SK-N-SH (cell line): ENCODE results near the gene TCTN1. TPM values are rescaled to one million over a fixed set of nuclear protein-coding genes. Genes with fewer than 3 reads are reported as not detected.

Source experiments
- CTCF ChIA-PET: fragments of 300-600, 350-600 bp; formaldehyde crosslinking; extraction: SDS; loops from one replicate; lab custom pipeline; 2021; lab: Yijun Ruan, JAX
- POLR2A ChIA-PET: fragments of 350-600 bp; sonication (Branson Sonifier 250); formaldehyde crosslinking; extraction: SDS; loops from one replicate; lab custom pipeline; 2020; ENCODE audit warnings: antibody characterized with exemption, inconsistent platforms; lab: Yijun Ruan, JAX
- DNase-seq: peaks from one replicate; pipeline ENCODE4 v3.0.0; 2012
- H2AFZ ChIP-seq: fragments of 200-600 bp; sonication (generic); 2 replicates; pipeline ENCODE4 v1.8.1; 2016; ENCODE audit warnings: antibody characterized with exemption, mild to moderate bottlenecking, low read depth
- H3F3A ChIP-seq: fragments of 200-600 bp; sonication (generic); replicated peaks from 2 replicates; pipeline ENCODE3; 2016; ENCODE audit warnings: antibody characterized with exemption, mild to moderate bottlenecking; ENCODE audit not compliant: insufficient read depth
- H3K27ac ChIP-seq, 2 experiments: fragments of 200-500 bp in 1 of 2; fragments of 200-600 bp in 1 of 2; sonication (Bioruptor generic) in 1 of 2; sonication (generic), shearing (Covaris generic) in 1 of 2; 2 replicates each; pipeline versions ENCODE4 v1.5.1 to v1.6.1; 2014 to 2016; ENCODE audit warnings: low read depth in 2 of 2, inconsistent platforms in 1 of 2, low read length in 1 of 2, mild to moderate bottlenecking in 1 of 2, mixed read lengths in 1 of 2
- H3K27me3 ChIP-seq: fragments of 200-600 bp; sonication (generic), shearing (Covaris generic); 2 replicates; pipeline ENCODE4 v1.6.1; 2016; ENCODE audit warnings: mixed run types; ENCODE audit not compliant: insufficient read depth
- H3K36me3 ChIP-seq, 2 experiments: fragments of 200-500 bp in 1 of 2; fragments of 200-600 bp in 1 of 2; sonication (Bioruptor generic) in 1 of 2; sonication (generic) in 1 of 2; replicated peaks in 1 of 2; 2 replicates each; pipeline versions ENCODE3 to v1.5.1; 2014 to 2016; ENCODE audit warnings: low read length in 1 of 2, mild to moderate bottlenecking in 1 of 2; ENCODE audit not compliant: insufficient read depth in 2 of 2, control insufficient read depth in 1 of 2
- H3K4me1 ChIP-seq, 2 experiments: fragments of 200-500 bp in 1 of 2; fragments of 200-600 bp in 1 of 2; sonication (Bioruptor generic) in 1 of 2; sonication (generic), shearing (Covaris generic) in 1 of 2; 2 replicates each; pipeline versions ENCODE4 v1.5.1 to v1.6.1; 2014 to 2016; ENCODE audit warnings: low read depth in 1 of 2, low read length in 1 of 2, mixed run types in 1 of 2; ENCODE audit not compliant: insufficient read depth in 2 of 2, control insufficient read depth in 1 of 2
- H3K4me2 ChIP-seq: fragments of 200-600 bp; sonication (generic), shearing (Covaris generic); 2 replicates; pipeline ENCODE4 v1.6.1; 2017; ENCODE audit warnings: mixed run types
- H3K4me3 ChIP-seq, 2 experiments: fragments of 200-500 bp in 1 of 2; fragments of 200-600 bp in 1 of 2; sonication (Bioruptor generic) in 1 of 2; sonication (generic), shearing (Covaris generic) in 1 of 2; 2 replicates each; pipeline versions ENCODE4 v1.5.1 to v1.8.1; 2014 to 2016; ENCODE audit warnings: low read depth in 2 of 2, inconsistent platforms in 1 of 2, low read length in 1 of 2, mild to moderate bottlenecking in 1 of 2, mixed read lengths in 1 of 2, moderate library complexity in 1 of 2
- H3K79me2 ChIP-seq: fragments of 200-600 bp; sonication (generic); 2 replicates; pipeline ENCODE4 v1.8.1; 2017; ENCODE audit warnings: mild to moderate bottlenecking; ENCODE audit not compliant: insufficient read depth
- H3K9ac ChIP-seq: fragments of 200-600 bp; sonication (generic); 2 replicates; pipeline ENCODE4 v1.6.1; 2017; ENCODE audit warnings: mixed run types
- H3K9me2 ChIP-seq: fragments of 200-600 bp; sonication (generic); 2 replicates; pipeline ENCODE4 v1.6.1; 2017; ENCODE audit warnings: mixed run types
- H3K9me3 ChIP-seq: fragments of 200-600 bp; sonication (generic); 2 replicates; pipeline ENCODE4 v1.6.1; 2017; ENCODE audit warnings: mixed run types, mild to moderate bottlenecking, moderate library complexity
- H4K20me1 ChIP-seq: fragments of 200-600 bp; sonication (generic); 2 replicates; pipeline ENCODE4 v1.6.1; 2017; ENCODE audit warnings: mild to moderate bottlenecking, mixed run types; ENCODE audit not compliant: insufficient read depth
- CHD2 ChIP-seq: fragments of 150-350 bp; IDR thresholded peaks from 2 replicates; pipeline ENCODE4 v1.6.1; 2018; ENCODE audit warnings: low read length; ENCODE audit not compliant: partially characterized antibody
- EP300 ChIP-seq, 2 experiments: IDR thresholded peaks; 2 replicates each; pipeline versions ENCODE4 v1.4.0 to v1.6.1; 2012; ENCODE audit warnings: borderline replicate concordance in 1 of 2, low read depth in 1 of 2, low read length in 1 of 2
- FOSL2 ChIP-seq: IDR thresholded peaks from 2 replicates; pipeline ENCODE4 v1.4.0; 2012; ENCODE audit warnings: low read depth, mild to moderate bottlenecking, moderate library complexity, borderline replicate concordance
- FOXJ3 ChIP-seq: sonication (generic); formaldehyde crosslinking; IDR thresholded peaks from 2 replicates; pipeline ENCODE4 v1.5.1; 2020; ENCODE audit warnings: mild to moderate bottlenecking, missing genetic modification reagents
- FOXM1 ChIP-seq: IDR thresholded peaks from 2 replicates; pipeline ENCODE4 v1.4.0; 2012; ENCODE audit warnings: low read depth, mild to moderate bottlenecking
- GABPA ChIP-seq: IDR thresholded peaks from 2 replicates; pipeline ENCODE4 v1.4.0; 2012; ENCODE audit warnings: low read depth, mild to moderate bottlenecking
- GATA2 ChIP-seq: sonication (generic); formaldehyde crosslinking; IDR thresholded peaks from 2 replicates; pipeline ENCODE4 v1.5.0; 2020; ENCODE audit warnings: mild to moderate bottlenecking, missing genetic modification reagents
- IRF3 ChIP-seq: fragments of 150-350 bp; IDR thresholded peaks from 2 replicates; pipeline ENCODE4 v1.6.1; 2016; ENCODE audit warnings: mild to moderate bottlenecking, low read depth, low read length
- JUND ChIP-seq: IDR thresholded peaks from 2 replicates; pipeline ENCODE4 v1.4.0; 2012
- MXI1 ChIP-seq: IDR thresholded peaks from 2 replicates; pipeline ENCODE4 v1.6.1; 2012; ENCODE audit warnings: mild to moderate bottlenecking, low read depth, low read length, improper control_type of control experiment
- RAD21 ChIP-seq: IDR thresholded peaks from 2 replicates; pipeline ENCODE4 v1.6.1; 2012; ENCODE audit warnings: mild to moderate bottlenecking, low read length
- REST ChIP-seq: IDR thresholded peaks from 2 replicates; pipeline ENCODE4 v1.6.1; 2012; ENCODE audit warnings: mild to moderate bottlenecking, low read depth, low read length, moderate library complexity
- RFX5 ChIP-seq: IDR thresholded peaks from 2 replicates; pipeline ENCODE4 v1.6.1; 2012; ENCODE audit warnings: mild to moderate bottlenecking, improper control_type of control experiment, low read length
- RXRA ChIP-seq: IDR thresholded peaks from 2 replicates; pipeline ENCODE4 v1.4.0; 2012; ENCODE audit warnings: low read depth, mild to moderate bottlenecking, borderline replicate concordance
- SMC3 ChIP-seq: IDR thresholded peaks from 2 replicates; pipeline ENCODE4 v1.6.1; 2012; ENCODE audit warnings: low read depth, low read length, improper control_type of control experiment
- TAF1 ChIP-seq: IDR thresholded peaks from 2 replicates; pipeline ENCODE4 v1.6.1; 2012; ENCODE audit warnings: low read depth, mild to moderate bottlenecking, low read length, moderate library complexity, borderline replicate concordance
- YY1 ChIP-seq: IDR thresholded peaks from 2 replicates; pipeline ENCODE4 v1.4.0; 2012; ENCODE audit warnings: low read depth, mild to moderate bottlenecking
- WGBS: methylation state at CpG from one replicate; pipeline ENCODE4 v1.1.6; 2017; ENCODE audit warnings: low lambda C conversion rate; 5-methylcytosine and 5-hydroxymethylcytosine counted together
- polyA plus RNA-seq, 3 experiments: library from polyadenylated mRNA; depleted of rRNA; stranded (reverse); fragments of >200 nt; gene quantifications; 2 replicates each; pipeline ENCODE4 v1.2.3, GENCODE V29; 2012
- TF ChIP-seq, protein P1 (sequence below): fragments of 150-350 bp; IDR thresholded peaks from 2 replicates; pipeline ENCODE4 v1.6.1; 2017; ENCODE audit warnings: antibody characterized with exemption, low read length, low read depth, borderline replicate concordance

The TCTN1 gene
- polyA plus RNA-seq, 1 of the 3 experiments (the other 2 are of a cell fraction): 40.2 TPM

DNA sequence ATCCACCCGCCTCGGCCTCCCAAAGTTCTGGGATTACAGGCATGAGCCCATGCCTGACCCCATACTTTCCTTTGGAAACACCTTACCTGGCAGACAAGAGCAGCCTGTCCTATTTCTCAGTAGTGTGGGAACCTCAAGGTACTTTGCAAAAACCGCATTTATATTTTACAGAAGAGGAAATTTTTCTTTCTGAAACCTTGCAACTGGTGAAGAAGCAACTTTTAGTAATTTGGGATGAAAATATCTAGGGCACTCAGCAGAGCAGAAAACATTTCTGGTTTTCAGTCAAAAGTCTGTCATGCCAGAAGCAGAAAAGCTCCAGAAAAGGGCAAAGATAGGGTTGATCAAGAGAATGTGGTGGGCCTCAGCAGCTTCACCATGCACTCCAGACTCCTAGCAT is 53.7 kb downstream of the TCTN1 start:
- CTCF ChIA-PET: interaction anchor here (0.6 to 1.0 kb wide), 3 partner anchors 11 to 25 kb away, joined by 3 to 4 read pairs (median 3); no protein-coding TSS in a partner anchor

DNA sequence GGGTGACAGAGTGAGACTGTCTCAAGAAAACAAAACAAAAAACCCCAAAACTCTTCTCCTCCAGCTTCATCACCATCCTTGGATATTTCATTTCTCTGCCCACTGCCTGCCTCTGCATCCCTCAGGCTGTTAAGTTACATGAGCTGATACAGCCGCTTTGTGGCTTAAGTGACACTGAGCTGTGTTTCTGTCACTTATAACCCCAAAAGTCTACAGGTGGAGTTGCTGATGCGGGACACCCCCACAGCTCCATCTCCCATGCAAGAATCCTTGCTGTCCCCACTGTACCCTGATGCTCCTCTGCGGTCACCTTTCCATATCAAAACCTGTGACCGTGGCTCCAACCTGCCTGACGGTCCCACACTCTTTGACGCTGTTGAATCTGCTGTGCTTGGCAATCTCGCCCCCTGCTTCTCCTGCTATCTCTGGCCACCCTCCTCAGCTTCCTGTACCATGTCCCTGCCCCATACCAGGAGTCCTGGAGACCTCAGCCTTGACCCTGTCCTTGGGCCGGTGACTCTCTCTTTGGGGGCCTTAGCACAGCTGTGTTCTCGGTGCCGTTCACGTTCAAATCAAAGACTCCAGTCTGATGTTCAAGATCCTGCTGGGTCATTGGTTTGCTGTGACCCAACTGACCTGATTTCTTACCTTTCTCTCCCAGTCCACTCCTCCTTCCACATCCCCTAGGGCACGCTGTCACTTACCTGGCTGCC is 54.7 kb downstream of the TCTN1 start:
- Histone ChIP-seq H3K4me1 (no peaks in the 10 kb centered on the region), H3F3A (no peaks in the 10 kb centered on the region), H3K4me2 (no peak overlapping the region), H3K9ac (no peak overlapping the region), H3K27me3 (no peaks in the 10 kb centered on the region), H2AFZ (no peak overlapping the region), H3K9me2 (no peaks in the 10 kb centered on the region), H3K9me3 (no peaks in the 10 kb centered on the region), H3K4me3 (no peak overlapping the region), H4K20me1 (no peaks in the 10 kb centered on the region), H3K36me3 (no peaks in the 10 kb centered on the region), H3K79me2 (no peaks in the 10 kb centered on the region), H3K27ac (no peak overlapping the region)
- WGBS: 73% methylated on average over 12 of the region's 12 CpGs
- no peak for DNase-seq
- ChIA-PET POLR2A (no interaction called here), CTCF (interaction anchor here (1.0 kb wide), 1 partner anchor 12 kb away, joined by 3 read pairs; no protein-coding TSS in a partner anchor)
- no peak for TF ChIP-seq TAF1
- no peak for TF ChIP-seq IRF3
- no peak for TF ChIP-seq GABPA
- no peak for TF ChIP-seq YY1
- no peak for TF ChIP-seq RAD21

More for the DNA sequence above, 53.7 kb downstream of the TCTN1 start:
- H3K9me2 ChIP-seq: no peaks in the 10 kb centered on the region
- no peaks in the 10 kb centered on the region for H3K79me2 ChIP-seq
- H3K9ac ChIP-seq: no peak overlapping the region
- H3K4me1 ChIP-seq: no peaks in the 10 kb centered on the region
- 73% methylated on average over 3 of the region's 3 CpGs for WGBS
- H2AFZ ChIP-seq: no peak overlapping the region
- H3K36me3 ChIP-seq: no peaks in the 10 kb centered on the region
- POLR2A ChIA-PET: no interaction called here
- H3K4me3 ChIP-seq: no peak overlapping the region
- no peak overlapping the region for H3K4me2 ChIP-seq
- no peaks in the 10 kb centered on the region for H4K20me1 ChIP-seq
- H3K9me3 ChIP-seq: no peaks in the 10 kb centered on the region
- H3F3A ChIP-seq: no peaks in the 10 kb centered on the region
- no peaks in the 10 kb centered on the region for H3K27me3 ChIP-seq
- DNase-seq: no peak
- H3K27ac ChIP-seq: no peak overlapping the region
- TF ChIP-seq RXRA: no peak
- TF ChIP-seq GABPA: no peak
- no peak for TF ChIP-seq EP300 (IDR thresholded peaks at IDR 0.05; ENCODE audit: borderline replicate concordance in 1 of 2, low read depth in 1 of 2, low read length in 1 of 2)
- TF ChIP-seq FOSL2: no peak
- no peak for TF ChIP-seq FOXJ3 (CRISPR knock-in tag)
- no peak for TF ChIP-seq CHD2

DNA sequence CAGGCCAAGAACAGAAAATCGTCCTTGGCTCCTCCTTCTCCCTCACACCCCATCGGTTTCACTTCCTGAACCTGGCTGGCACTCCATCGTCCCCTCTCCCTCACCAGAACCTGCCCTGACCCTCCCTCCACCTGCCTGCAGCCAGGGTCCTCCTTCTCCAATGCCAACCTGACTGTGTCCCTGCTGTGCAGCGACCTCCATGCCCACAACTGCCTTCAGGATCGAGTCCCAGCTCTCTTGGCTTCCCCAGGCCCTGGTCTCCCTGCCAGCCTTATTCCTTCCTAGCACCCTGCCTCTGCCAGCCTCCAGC is 55.2 kb downstream of the TCTN1 start:
- Histone ChIP-seq H3K79me2 (no peaks in the 10 kb centered on the region), H3K9me2 (no peaks in the 10 kb centered on the region), H3K4me2 (no peak overlapping the region), H3K36me3 (no peaks in the 10 kb centered on the region), H2AFZ (no peak overlapping the region), H3F3A (no peaks in the 10 kb centered on the region), H4K20me1 (no peaks in the 10 kb centered on the region), H3K27me3 (no peaks in the 10 kb centered on the region), H3K27ac (no peak overlapping the region), H3K9me3 (no peaks in the 10 kb centered on the region), H3K4me1 (no peaks in the 10 kb centered on the region), H3K4me3 (no peak overlapping the region), H3K9ac (no peak overlapping the region)
- POLR2A ChIA-PET: no interaction called here
- CTCF ChIA-PET: no interaction called here
- DNase-seq: no peak
- WGBS: 34% methylated on average over 5 of the region's 5 CpGs
- TF ChIP-seq FOXM1: no peak
- TF ChIP-seq RXRA: no peak
- TF ChIP-seq GATA2: no peak
- TF ChIP-seq RFX5: no peak
- no peak for TF ChIP-seq JUND
- TF ChIP-seq, protein P1, sequence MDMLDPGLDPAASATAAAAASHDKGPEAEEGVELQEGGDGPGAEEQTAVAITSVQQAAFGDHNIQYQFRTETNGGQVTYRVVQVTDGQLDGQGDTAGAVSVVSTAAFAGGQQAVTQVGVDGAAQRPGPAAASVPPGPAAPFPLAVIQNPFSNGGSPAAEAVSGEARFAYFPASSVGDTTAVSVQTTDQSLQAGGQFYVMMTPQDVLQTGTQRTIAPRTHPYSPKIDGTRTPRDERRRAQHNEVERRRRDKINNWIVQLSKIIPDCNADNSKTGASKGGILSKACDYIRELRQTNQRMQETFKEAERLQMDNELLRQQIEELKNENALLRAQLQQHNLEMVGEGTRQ: no peak
- no peak for TF ChIP-seq FOSL2
- TF ChIP-seq REST: no peak
- TF ChIP-seq SMC3: no peak
- TF ChIP-seq MXI1: no peak
- TF ChIP-seq FOXJ3 (CRISPR knock-in tag): no peak
